ENCODE results near the gene SREBF2.

SREBF2 gene

GRCh38 chr22:41875531-41876270 is 42.8 kb downstream of the SREBF2 start:
- no peak overlapping the region for H3K4me3 ChIP-seq (replicated peaks; ENCODE audit: low read depth, low read length)
- no peaks in the 10 kb centered on the region for H3K27me3 ChIP-seq (replicated peaks; ENCODE audit: control insufficient read depth, insufficient read depth, low read length)
- TF ChIP-seq, protein P1, sequence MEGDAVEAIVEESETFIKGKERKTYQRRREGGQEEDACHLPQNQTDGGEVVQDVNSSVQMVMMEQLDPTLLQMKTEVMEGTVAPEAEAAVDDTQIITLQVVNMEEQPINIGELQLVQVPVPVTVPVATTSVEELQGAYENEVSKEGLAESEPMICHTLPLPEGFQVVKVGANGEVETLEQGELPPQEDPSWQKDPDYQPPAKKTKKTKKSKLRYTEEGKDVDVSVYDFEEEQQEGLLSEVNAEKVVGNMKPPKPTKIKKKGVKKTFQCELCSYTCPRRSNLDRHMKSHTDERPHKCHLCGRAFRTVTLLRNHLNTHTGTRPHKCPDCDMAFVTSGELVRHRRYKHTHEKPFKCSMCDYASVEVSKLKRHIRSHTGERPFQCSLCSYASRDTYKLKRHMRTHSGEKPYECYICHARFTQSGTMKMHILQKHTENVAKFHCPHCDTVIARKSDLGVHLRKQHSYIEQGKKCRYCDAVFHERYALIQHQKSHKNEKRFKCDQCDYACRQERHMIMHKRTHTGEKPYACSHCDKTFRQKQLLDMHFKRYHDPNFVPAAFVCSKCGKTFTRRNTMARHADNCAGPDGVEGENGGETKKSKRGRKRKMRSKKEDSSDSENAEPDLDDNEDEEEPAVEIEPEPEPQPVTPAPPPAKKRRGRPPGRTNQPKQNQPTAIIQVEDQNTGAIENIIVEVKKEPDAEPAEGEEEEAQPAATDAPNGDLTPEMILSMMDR (IDR thresholded peaks at IDR 0.05; ENCODE audit: insufficient read depth, low read length, poor library complexity, severe bottlenecking): no peak
- DNase-seq (ENCODE audit: extremely low read depth, insufficient read length): no peak
- H3K36me3 ChIP-seq (ENCODE audit: control insufficient read depth, insufficient read depth, low read length): peaks cover 54% of the 10 kb centered on the region

DNA sequence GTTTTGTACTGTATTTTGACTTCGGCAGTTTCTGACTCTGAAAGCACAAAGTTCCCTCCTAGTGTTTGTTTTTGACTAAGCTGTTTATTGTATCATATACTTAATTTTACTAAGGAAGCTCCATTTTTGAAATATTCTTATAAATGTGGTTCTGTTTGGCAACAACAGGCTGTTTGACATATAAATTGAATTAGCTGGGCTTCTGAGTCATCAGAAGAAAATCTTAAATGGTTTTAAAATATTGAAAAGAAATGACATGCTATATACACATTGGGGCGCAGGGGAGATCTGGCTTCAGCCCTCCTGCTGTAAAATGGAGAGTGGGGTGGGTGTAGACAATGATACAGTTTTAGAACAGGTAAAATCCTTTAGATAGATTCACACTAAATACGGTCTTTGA is 43.4 kb downstream of the SREBF2 start:
- TF ChIP-seq, protein P1 (IDR thresholded peaks at IDR 0.05; ENCODE audit: insufficient read depth, low read length, poor library complexity, severe bottlenecking): no peak
- H3K36me3 ChIP-seq (ENCODE audit: control insufficient read depth, insufficient read depth, low read length): peaks cover 53% of the 10 kb centered on the region
- no peaks in the 10 kb centered on the region for H3K27me3 ChIP-seq (replicated peaks; ENCODE audit: control insufficient read depth, insufficient read depth, low read length)
- no peak overlapping the region for H3K4me3 ChIP-seq (replicated peaks; ENCODE audit: low read depth, low read length)
- DNase-seq (ENCODE audit: extremely low read depth, insufficient read length): no peak

DNA sequence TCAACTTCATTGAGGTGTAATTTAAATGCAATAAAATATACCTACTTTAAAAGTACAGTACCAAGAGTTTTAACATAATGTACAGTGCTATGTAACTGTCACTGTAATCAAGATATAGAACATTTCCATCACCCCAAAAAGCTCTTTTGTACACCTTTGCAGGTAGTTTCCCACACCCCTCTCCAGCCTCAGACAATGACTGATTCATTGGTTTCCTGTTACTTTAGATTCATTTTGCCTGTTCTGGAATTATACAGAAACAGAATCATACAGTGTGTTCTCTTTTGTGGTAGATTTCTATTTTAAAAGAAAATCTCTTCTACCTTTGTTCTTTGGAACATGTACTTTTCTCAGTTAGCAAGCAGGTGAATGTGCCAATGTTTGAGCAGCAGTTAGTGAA is 43.8 kb downstream of the SREBF2 start:
- Histone ChIP-seq H3K4me3 (replicated peaks; ENCODE audit: low read depth, low read length) (no peak overlapping the region), H3K36me3 (ENCODE audit: control insufficient read depth, insufficient read depth, low read length) (peaks cover 55% of the 10 kb centered on the region), H3K27me3 (replicated peaks; ENCODE audit: control insufficient read depth, insufficient read depth, low read length) (no peaks in the 10 kb centered on the region)
- DNase-seq (ENCODE audit: extremely low read depth, insufficient read length): no peak
- TF ChIP-seq, protein P1 (IDR thresholded peaks at IDR 0.05; ENCODE audit: insufficient read depth, low read length, poor library complexity, severe bottlenecking): no peak

- Histone ChIP-seq H3K36me3 (ENCODE audit: control insufficient read depth, insufficient read depth, low read length) (peaks cover 68% of the 10 kb centered on the region), H3K4me3 (replicated peaks; ENCODE audit: low read depth, low read length) (no peak overlapping the region), H3K27me3 (replicated peaks; ENCODE audit: control insufficient read depth, insufficient read depth, low read length) (no peaks in the 10 kb centered on the region)
- DNase-seq (ENCODE audit: extremely low read depth, insufficient read length): no peak
- TF ChIP-seq, protein P1 (IDR thresholded peaks at IDR 0.05; ENCODE audit: insufficient read depth, low read length, poor library complexity, severe bottlenecking): no peak
Measured at GRCh38 chr22:41880653-41881052, 47.7 kb downstream of the SREBF2 start.

DNA sequence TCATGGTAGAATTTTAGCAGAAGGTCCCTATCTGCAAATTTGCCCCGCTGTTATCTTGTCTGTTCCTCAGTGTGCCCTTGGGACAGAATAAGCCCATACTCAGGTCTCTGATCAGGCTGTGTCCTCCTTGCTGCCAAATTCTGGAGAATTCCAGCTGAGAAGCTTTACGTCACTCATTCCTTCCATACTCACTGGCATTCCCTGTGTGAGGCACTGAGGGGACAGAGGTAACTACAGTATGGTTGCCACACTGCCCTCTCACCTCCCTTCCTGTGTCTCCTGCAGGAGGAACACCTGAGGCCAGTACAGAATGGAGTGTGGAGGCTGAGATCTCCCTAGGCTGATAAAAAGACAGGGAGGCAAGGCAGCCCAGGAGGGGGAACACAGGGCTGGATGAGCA is 50.5 kb downstream of the SREBF2 start:
- peaks cover 64% of the 10 kb centered on the region for H3K36me3 ChIP-seq (ENCODE audit: control insufficient read depth, insufficient read depth, low read length)
- TF ChIP-seq, protein P1 (IDR thresholded peaks at IDR 0.05; ENCODE audit: insufficient read depth, low read length, poor library complexity, severe bottlenecking): no peak
- no peak for DNase-seq (ENCODE audit: extremely low read depth, insufficient read length)
- H3K27me3 ChIP-seq (replicated peaks; ENCODE audit: control insufficient read depth, insufficient read depth, low read length): no peaks in the 10 kb centered on the region
- no peak overlapping the region for H3K4me3 ChIP-seq (replicated peaks; ENCODE audit: low read depth, low read length)

Measured in GM06990 (cell line).